SK-N-SH (cell line): ENCODE data around the gene CTTN. TPM values are rescaled to one million over a fixed set of nuclear protein-coding genes. Genes with fewer than 3 reads are reported as not detected.

Experiments
- CTCF ChIA-PET: fragments of 300-600, 350-600 bp; formaldehyde crosslinking; extraction: SDS; loops from one replicate; lab custom pipeline; 2021; lab: Yijun Ruan, JAX
- POLR2A ChIA-PET: fragments of 350-600 bp; sonication (Branson Sonifier 250); formaldehyde crosslinking; extraction: SDS; loops from one replicate; lab custom pipeline; 2020; ENCODE audit warnings: antibody characterized with exemption, inconsistent platforms; lab: Yijun Ruan, JAX
- DNase-seq: peaks from one replicate; pipeline ENCODE4 v3.0.0; 2012
- H2AFZ ChIP-seq: fragments of 200-600 bp; sonication (generic); 2 replicates; pipeline ENCODE4 v1.8.1; 2016; ENCODE audit warnings: antibody characterized with exemption, mild to moderate bottlenecking, low read depth
- H3F3A ChIP-seq: fragments of 200-600 bp; sonication (generic); replicated peaks from 2 replicates; pipeline ENCODE3; 2016; ENCODE audit warnings: antibody characterized with exemption, mild to moderate bottlenecking; ENCODE audit not compliant: insufficient read depth
- H3K27ac ChIP-seq, 2 experiments: fragments of 200-500 bp in 1 of 2; fragments of 200-600 bp in 1 of 2; sonication (Bioruptor generic) in 1 of 2; sonication (generic), shearing (Covaris generic) in 1 of 2; 2 replicates each; pipeline versions ENCODE4 v1.5.1 to v1.6.1; 2014 to 2016; ENCODE audit warnings: low read depth in 2 of 2, inconsistent platforms in 1 of 2, low read length in 1 of 2, mild to moderate bottlenecking in 1 of 2, mixed read lengths in 1 of 2
- H3K27me3 ChIP-seq: fragments of 200-600 bp; sonication (generic), shearing (Covaris generic); 2 replicates; pipeline ENCODE4 v1.6.1; 2016; ENCODE audit warnings: mixed run types; ENCODE audit not compliant: insufficient read depth
- H3K36me3 ChIP-seq, 2 experiments: fragments of 200-500 bp in 1 of 2; fragments of 200-600 bp in 1 of 2; sonication (Bioruptor generic) in 1 of 2; sonication (generic) in 1 of 2; replicated peaks in 1 of 2; 2 replicates each; pipeline versions ENCODE3 to v1.5.1; 2014 to 2016; ENCODE audit warnings: low read length in 1 of 2, mild to moderate bottlenecking in 1 of 2; ENCODE audit not compliant: insufficient read depth in 2 of 2, control insufficient read depth in 1 of 2
- H3K4me1 ChIP-seq, 2 experiments: fragments of 200-500 bp in 1 of 2; fragments of 200-600 bp in 1 of 2; sonication (Bioruptor generic) in 1 of 2; sonication (generic), shearing (Covaris generic) in 1 of 2; 2 replicates each; pipeline versions ENCODE4 v1.5.1 to v1.6.1; 2014 to 2016; ENCODE audit warnings: low read depth in 1 of 2, low read length in 1 of 2, mixed run types in 1 of 2; ENCODE audit not compliant: insufficient read depth in 2 of 2, control insufficient read depth in 1 of 2
- H3K4me2 ChIP-seq: fragments of 200-600 bp; sonication (generic), shearing (Covaris generic); 2 replicates; pipeline ENCODE4 v1.6.1; 2017; ENCODE audit warnings: mixed run types
- H3K4me3 ChIP-seq, 2 experiments: fragments of 200-500 bp in 1 of 2; fragments of 200-600 bp in 1 of 2; sonication (Bioruptor generic) in 1 of 2; sonication (generic), shearing (Covaris generic) in 1 of 2; 2 replicates each; pipeline versions ENCODE4 v1.5.1 to v1.8.1; 2014 to 2016; ENCODE audit warnings: low read depth in 2 of 2, inconsistent platforms in 1 of 2, low read length in 1 of 2, mild to moderate bottlenecking in 1 of 2, mixed read lengths in 1 of 2, moderate library complexity in 1 of 2
- H3K79me2 ChIP-seq: fragments of 200-600 bp; sonication (generic); 2 replicates; pipeline ENCODE4 v1.8.1; 2017; ENCODE audit warnings: mild to moderate bottlenecking; ENCODE audit not compliant: insufficient read depth
- H3K9ac ChIP-seq: fragments of 200-600 bp; sonication (generic); 2 replicates; pipeline ENCODE4 v1.6.1; 2017; ENCODE audit warnings: mixed run types
- H3K9me2 ChIP-seq: fragments of 200-600 bp; sonication (generic); 2 replicates; pipeline ENCODE4 v1.6.1; 2017; ENCODE audit warnings: mixed run types
- H3K9me3 ChIP-seq: fragments of 200-600 bp; sonication (generic); 2 replicates; pipeline ENCODE4 v1.6.1; 2017; ENCODE audit warnings: mixed run types, mild to moderate bottlenecking, moderate library complexity
- H4K20me1 ChIP-seq: fragments of 200-600 bp; sonication (generic); 2 replicates; pipeline ENCODE4 v1.6.1; 2017; ENCODE audit warnings: mild to moderate bottlenecking, mixed run types; ENCODE audit not compliant: insufficient read depth
- CHD2 ChIP-seq: fragments of 150-350 bp; IDR thresholded peaks from 2 replicates; pipeline ENCODE4 v1.6.1; 2018; ENCODE audit warnings: low read length; ENCODE audit not compliant: partially characterized antibody
- ELF1 ChIP-seq: IDR thresholded peaks from 2 replicates; pipeline ENCODE4 v1.4.0; 2012
- FOSL2 ChIP-seq: IDR thresholded peaks from 2 replicates; pipeline ENCODE4 v1.4.0; 2012; ENCODE audit warnings: low read depth, mild to moderate bottlenecking, moderate library complexity, borderline replicate concordance
- FOXJ3 ChIP-seq: sonication (generic); formaldehyde crosslinking; IDR thresholded peaks from 2 replicates; pipeline ENCODE4 v1.5.1; 2020; ENCODE audit warnings: mild to moderate bottlenecking, missing genetic modification reagents
- IRF3 ChIP-seq: fragments of 150-350 bp; IDR thresholded peaks from 2 replicates; pipeline ENCODE4 v1.6.1; 2016; ENCODE audit warnings: mild to moderate bottlenecking, low read depth, low read length
- JUND ChIP-seq: IDR thresholded peaks from 2 replicates; pipeline ENCODE4 v1.4.0; 2012
- NFIC ChIP-seq: IDR thresholded peaks from 2 replicates; pipeline ENCODE4 v1.4.0; 2012; ENCODE audit warnings: borderline replicate concordance
- NRF1 ChIP-seq: IDR thresholded peaks from 2 replicates; pipeline ENCODE4 v1.6.1; 2012; ENCODE audit warnings: low read depth, mild to moderate bottlenecking, low read length
- PBX3 ChIP-seq: IDR thresholded peaks from 2 replicates; pipeline ENCODE4; 2012
- POLR2AphosphoS5 ChIP-seq: IDR thresholded peaks from 2 replicates; pipeline ENCODE4 v1.6.1; 2012; ENCODE audit warnings: low read depth, low read length
- RAD21 ChIP-seq: IDR thresholded peaks from 2 replicates; pipeline ENCODE4 v1.6.1; 2012; ENCODE audit warnings: mild to moderate bottlenecking, low read length
- RCOR1 ChIP-seq: fragments of 150-350 bp; IDR thresholded peaks from 2 replicates; pipeline ENCODE4 v1.6.1; 2017; ENCODE audit warnings: antibody characterized with exemption, low read length
- REST ChIP-seq: IDR thresholded peaks from 2 replicates; pipeline ENCODE4 v1.6.1; 2012; ENCODE audit warnings: mild to moderate bottlenecking, low read depth, low read length, moderate library complexity
- RXRA ChIP-seq: IDR thresholded peaks from 2 replicates; pipeline ENCODE4 v1.4.0; 2012; ENCODE audit warnings: low read depth, mild to moderate bottlenecking, borderline replicate concordance
- USF2 ChIP-seq: fragments of 150-350 bp; IDR thresholded peaks from 2 replicates; pipeline ENCODE4 v1.6.1; 2017; ENCODE audit warnings: antibody characterized with exemption, low read length, low read depth, borderline replicate concordance
- ZBTB33 ChIP-seq: IDR thresholded peaks from 2 replicates; pipeline ENCODE4 v1.4.0; 2012; ENCODE audit warnings: low read depth, borderline replicate concordance
- WGBS: methylation state at CpG from one replicate; pipeline ENCODE4 v1.1.6; 2017; ENCODE audit warnings: low lambda C conversion rate; 5-methylcytosine and 5-hydroxymethylcytosine counted together
- polyA plus RNA-seq, 3 experiments: library from polyadenylated mRNA; depleted of rRNA; stranded (reverse); fragments of >200 nt; gene quantifications; 2 replicates each; pipeline ENCODE4 v1.2.3, GENCODE V29; 2012

The CTTN gene
- polyA plus RNA-seq, 1 of the 3 experiments (the other 2 are of a cell fraction) = 243 TPM

GRCh38 chr11:70348608-70349007, 49.7 kb upstream of the CTTN start:
- Histone ChIP-seq H3F3A (peaks cover 6% of the 10 kb centered on the region), H3K4me1 (no peaks in the 10 kb centered on the region), H3K9me2 (no peaks in the 10 kb centered on the region), H3K36me3 (peaks cover 24 to 62% of the 10 kb centered on the region in 2 experiments), H3K27ac (no peak overlapping the region), H3K4me3 (no peak overlapping the region), H3K4me2 (no peak overlapping the region), H3K27me3 (no peaks in the 10 kb centered on the region), H2AFZ (no peak overlapping the region), H4K20me1 (no peaks in the 10 kb centered on the region), H3K79me2 (no peaks in the 10 kb centered on the region; the same call in 1 of the 2 replicates), H3K9me3 (no peaks in the 10 kb centered on the region), H3K9ac (no peak overlapping the region)
- POLR2A ChIA-PET = no interaction called here
- no peak for DNase-seq
- TF ChIP-seq RXRA (no peak), FOXJ3 (CRISPR knock-in tag) (no peak), RAD21 (no peak), ZBTB33 (no peak), JUND (no peak), POLR2AphosphoS5 (no peak), RCOR1 (no peak)
- 90% methylated on average over 1 of the region's 1 CpG for WGBS
- CTCF ChIA-PET = interaction anchor here (1.1 kb wide), 1 partner anchor 8 kb away, joined by 3 read pairs; no protein-coding TSS in a partner anchor

GRCh38 chr11:70351646-70352045, 46.7 kb upstream of the CTTN start:
- 100% methylated on average over 3 of the region's 3 CpGs for WGBS
- no peak overlapping the region for H3K4me3 ChIP-seq
- H2AFZ ChIP-seq = no peak overlapping the region
- ChIA-PET CTCF (no interaction called here), POLR2A (no interaction called here)
- no peak overlapping the region for H3K4me2 ChIP-seq
- H3K4me1 ChIP-seq = no peaks in the 10 kb centered on the region
- H3K27me3 ChIP-seq = no peaks in the 10 kb centered on the region
- no peaks in the 10 kb centered on the region for H3K9me3 ChIP-seq
- H4K20me1 ChIP-seq = no peaks in the 10 kb centered on the region
- peaks cover 6% of the 10 kb centered on the region for H3F3A ChIP-seq
- no peak for DNase-seq
- no peaks in the 10 kb centered on the region for H3K9me2 ChIP-seq
- H3K27ac ChIP-seq = no peak overlapping the region
- no peaks in the 10 kb centered on the region; the same call in 1 of the 2 replicates for H3K79me2 ChIP-seq
- peaks cover 35 to 71% of the 10 kb centered on the region in 2 experiments for H3K36me3 ChIP-seq
- no peak overlapping the region for H3K9ac ChIP-seq
- TF ChIP-seq RXRA = no peak
- TF ChIP-seq NRF1 = no peak
- TF ChIP-seq PBX3 = no peak
- no peak for TF ChIP-seq NFIC
- TF ChIP-seq ZBTB33 = no peak
- TF ChIP-seq CHD2 = no peak
- TF ChIP-seq REST = no peak
- TF ChIP-seq ELF1 = no peak
- no peak for TF ChIP-seq FOSL2
- no peak for TF ChIP-seq JUND
- no peak for TF ChIP-seq USF2
- TF ChIP-seq IRF3 = no peak
- TF ChIP-seq POLR2AphosphoS5 = no peak
